Measurements from ENCODE around the gene BTBD16. TPM values are rescaled to one million over a fixed set of nuclear protein-coding genes. Genes with fewer than 3 reads are reported as not detected.

Gene BTBD16
- total and polyA plus RNA-seq, 10 of the 15 experiments (the other 5 are each of a cell fraction or from before 2014, with no cell fraction given): 0.11 TPM; not detected in 9

DNA sequence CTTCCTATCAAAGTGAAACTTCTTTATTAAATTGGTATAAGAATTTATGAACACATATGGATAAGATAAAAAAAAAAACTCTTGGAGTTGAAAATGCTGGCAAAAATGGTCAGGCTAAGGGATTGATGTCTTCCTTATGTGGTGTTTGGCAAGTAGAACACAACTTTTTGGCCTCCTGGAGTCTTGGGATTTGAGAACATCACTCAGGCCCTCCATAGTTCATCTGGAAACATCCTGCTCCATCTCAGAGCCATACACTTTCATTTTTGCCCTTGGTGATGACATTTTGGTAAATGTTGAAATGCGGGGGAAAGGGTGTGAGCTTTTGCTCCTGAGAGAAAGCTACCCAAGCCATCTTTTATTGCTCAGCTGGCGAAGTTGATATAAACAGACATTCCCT is 27.5 kb upstream of the BTBD16 start:
- DNase-seq (ENCODE audit: low read depth, low spot score) (no peak), FAIRE-seq (no peak), ATAC-seq (no peak)
- Histone ChIP-seq H3K9ac (ENCODE audit: control insufficient read depth, insufficient read depth, low read length) (no peak overlapping the region), H3K4me1 (ENCODE audit: control insufficient read depth, insufficient read depth, low read length) (no peaks in the 10 kb centered on the region), H3K36me3 (ENCODE audit: control insufficient read depth in 2 of 2, insufficient read depth in 2 of 2, low read length in 1 of 2) (no peaks in the 10 kb centered on the region), H3K27me3 (replicated peaks in 1 of 2; ENCODE audit: control insufficient read depth in 2 of 2, insufficient read depth in 2 of 2, low read length in 1 of 2) (0 out of 4 replicates have a peak, but pooled peaks cover 0 to 1% of the 10 kb centered on the region in 2 experiments), H2AFZ (ENCODE audit: control insufficient read depth, low read depth, low read length) (no peak overlapping the region), H3K27ac (ENCODE audit: control insufficient read depth, insufficient read depth) (no peak overlapping the region), H3K4me3 (no peak overlapping the region), H3K79me2 (ENCODE audit: control insufficient read depth, insufficient read depth, low read length) (no peaks in the 10 kb centered on the region), H4K20me1 (ENCODE audit: control insufficient read depth, insufficient read depth) (no peaks in the 10 kb centered on the region), H3K4me2 (ENCODE audit: control insufficient read depth, insufficient read depth) (no peak overlapping the region), H3K9me3 (replicated peaks; ENCODE audit: control insufficient read depth, insufficient read depth, low read length) (no peaks in the 10 kb centered on the region)
- ChIA-PET CTCF (no interaction called here), SMC1A (ENCODE audit: uncharacterized antibody, unreplicated experiment) (no interaction called here), RAD21 (ENCODE audit: unreplicated experiment) (no interaction called here), POLR2A (no interaction called here)
- in situ Hi-C loops (cut with MboI) (no loop called here), intact Hi-C loops (cut with micrococcal nuclease; ENCODE audit: unreplicated experiment) (no loop called here)
- BruUV-seq (replicated peaks): no TSS peak
- WGBS (ENCODE audit: insufficient coverage, insufficient replicate concordance, low lambda C conversion rate, missing lambda C conversion rate): 32% methylated on average over 2 of the region's 2 CpGs
- TF ChIP-seq, protein P1, sequence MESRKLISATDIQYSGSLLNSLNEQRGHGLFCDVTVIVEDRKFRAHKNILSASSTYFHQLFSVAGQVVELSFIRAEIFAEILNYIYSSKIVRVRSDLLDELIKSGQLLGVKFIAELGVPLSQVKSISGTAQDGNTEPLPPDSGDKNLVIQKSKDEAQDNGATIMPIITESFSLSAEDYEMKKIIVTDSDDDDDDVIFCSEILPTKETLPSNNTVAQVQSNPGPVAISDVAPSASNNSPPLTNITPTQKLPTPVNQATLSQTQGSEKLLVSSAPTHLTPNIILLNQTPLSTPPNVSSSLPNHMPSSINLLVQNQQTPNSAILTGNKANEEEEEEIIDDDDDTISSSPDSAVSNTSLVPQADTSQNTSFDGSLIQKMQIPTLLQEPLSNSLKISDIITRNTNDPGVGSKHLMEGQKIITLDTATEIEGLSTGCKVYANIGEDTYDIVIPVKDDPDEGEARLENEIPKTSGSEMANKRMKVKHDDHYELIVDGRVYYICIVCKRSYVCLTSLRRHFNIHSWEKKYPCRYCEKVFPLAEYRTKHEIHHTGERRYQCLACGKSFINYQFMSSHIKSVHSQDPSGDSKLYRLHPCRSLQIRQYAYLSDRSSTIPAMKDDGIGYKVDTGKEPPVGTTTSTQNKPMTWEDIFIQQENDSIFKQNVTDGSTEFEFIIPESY (IDR thresholded peaks at IDR 0.05): no peak
- no peak for TF ChIP-seq KDM1A (IDR thresholded peaks at IDR 0.05; ENCODE audit: borderline replicate concordance)
- TF ChIP-seq REST (IDR thresholded peaks at IDR 0.05; ENCODE audit: low read depth, low read length): no peak
- TF ChIP-seq, protein P2, sequence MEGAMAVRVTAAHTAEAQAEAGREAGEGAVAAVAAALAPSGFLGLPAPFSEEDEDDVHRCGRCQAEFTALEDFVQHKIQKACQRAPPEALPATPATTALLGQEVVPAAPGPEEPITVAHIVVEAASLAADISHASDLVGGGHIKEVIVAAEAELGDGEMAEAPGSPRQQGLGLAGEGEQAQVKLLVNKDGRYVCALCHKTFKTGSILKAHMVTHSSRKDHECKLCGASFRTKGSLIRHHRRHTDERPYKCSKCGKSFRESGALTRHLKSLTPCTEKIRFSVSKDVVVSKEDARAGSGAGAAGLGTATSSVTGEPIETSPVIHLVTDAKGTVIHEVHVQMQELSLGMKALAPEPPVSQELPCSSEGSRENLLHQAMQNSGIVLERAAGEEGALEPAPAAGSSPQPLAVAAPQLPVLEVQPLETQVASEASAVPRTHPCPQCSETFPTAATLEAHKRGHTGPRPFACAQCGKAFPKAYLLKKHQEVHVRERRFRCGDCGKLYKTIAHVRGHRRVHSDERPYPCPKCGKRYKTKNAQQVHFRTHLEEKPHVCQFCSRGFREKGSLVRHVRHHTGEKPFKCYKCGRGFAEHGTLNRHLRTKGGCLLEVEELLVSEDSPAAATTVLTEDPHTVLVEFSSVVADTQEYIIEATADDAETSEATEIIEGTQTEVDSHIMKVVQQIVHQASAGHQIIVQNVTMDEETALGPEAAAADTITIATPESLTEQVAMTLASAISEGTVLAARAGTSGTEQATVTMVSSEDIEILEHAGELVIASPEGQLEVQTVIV (IDR thresholded peaks at IDR 0.05; ENCODE audit: borderline replicate concordance, partially characterized antibody): no peak
- TF ChIP-seq MTA2 (IDR thresholded peaks at IDR 0.05; ENCODE audit: low read depth): no peak
- TF ChIP-seq RAD51 (IDR thresholded peaks at IDR 0.05): no peak
